ENCODE results near the gene PLCXD3.
"Not testable (repeated sequence)": the region's sequence is repeated elsewhere in the genome, so short reads cannot be mapped to it uniquely, and the experiment has no call there.

The PLCXD3 gene

DNA sequence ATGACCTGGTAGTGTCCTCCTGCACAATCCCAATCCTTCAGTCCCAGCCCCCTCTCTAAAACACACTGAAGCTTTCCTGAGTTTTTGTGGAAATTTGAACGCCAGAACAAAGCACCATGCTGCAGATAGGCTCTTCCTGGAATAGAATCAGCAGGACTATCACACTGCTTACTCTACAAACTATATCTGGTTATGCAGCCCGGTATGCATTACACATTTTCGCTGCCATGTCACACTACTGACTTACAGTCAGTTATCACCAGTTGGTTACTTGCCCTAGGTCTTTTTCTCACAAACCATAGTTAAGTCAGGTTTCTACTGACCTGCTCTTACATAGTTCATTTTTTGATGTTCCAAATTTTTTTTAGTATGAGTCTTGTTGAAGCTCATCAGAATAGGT lies 24.9 kb downstream of the PLCXD3 start:
- no peaks in the 10 kb centered on the region for H3K79me2 ChIP-seq (ENCODE audit: insufficient read depth, low read length)
- no peaks in the 10 kb centered on the region for H3K4me1 ChIP-seq (ENCODE audit: insufficient read depth, low read length, poor library complexity, severe bottlenecking)
- no peaks in the 10 kb centered on the region for H3K27me3 ChIP-seq (ENCODE audit: insufficient read depth, low read length, poor library complexity, severe bottlenecking)
- TF ChIP-seq EZH2phosphoT487 (IDR thresholded peaks at IDR 0.05; ENCODE audit: borderline replicate concordance), result no peak
- TF ChIP-seq, protein P1, sequence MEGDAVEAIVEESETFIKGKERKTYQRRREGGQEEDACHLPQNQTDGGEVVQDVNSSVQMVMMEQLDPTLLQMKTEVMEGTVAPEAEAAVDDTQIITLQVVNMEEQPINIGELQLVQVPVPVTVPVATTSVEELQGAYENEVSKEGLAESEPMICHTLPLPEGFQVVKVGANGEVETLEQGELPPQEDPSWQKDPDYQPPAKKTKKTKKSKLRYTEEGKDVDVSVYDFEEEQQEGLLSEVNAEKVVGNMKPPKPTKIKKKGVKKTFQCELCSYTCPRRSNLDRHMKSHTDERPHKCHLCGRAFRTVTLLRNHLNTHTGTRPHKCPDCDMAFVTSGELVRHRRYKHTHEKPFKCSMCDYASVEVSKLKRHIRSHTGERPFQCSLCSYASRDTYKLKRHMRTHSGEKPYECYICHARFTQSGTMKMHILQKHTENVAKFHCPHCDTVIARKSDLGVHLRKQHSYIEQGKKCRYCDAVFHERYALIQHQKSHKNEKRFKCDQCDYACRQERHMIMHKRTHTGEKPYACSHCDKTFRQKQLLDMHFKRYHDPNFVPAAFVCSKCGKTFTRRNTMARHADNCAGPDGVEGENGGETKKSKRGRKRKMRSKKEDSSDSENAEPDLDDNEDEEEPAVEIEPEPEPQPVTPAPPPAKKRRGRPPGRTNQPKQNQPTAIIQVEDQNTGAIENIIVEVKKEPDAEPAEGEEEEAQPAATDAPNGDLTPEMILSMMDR (conservative IDR thresholded peaks at IDR 0.05; ENCODE audit: low read length), result no peak
- no peaks in the 10 kb centered on the region for H4K20me1 ChIP-seq (ENCODE audit: insufficient read depth, low read length, poor library complexity, severe bottlenecking)
- H3K4me2 ChIP-seq (ENCODE audit: low read depth, low read length, poor library complexity, severe bottlenecking), result no peak overlapping the region
- no peak overlapping the region for H2AFZ ChIP-seq (ENCODE audit: low read length)
- H3K9me3 ChIP-seq (ENCODE audit: insufficient read depth, low read depth, low read length), result no peaks in the 10 kb centered on the region
- no peak overlapping the region for H3K9ac ChIP-seq (ENCODE audit: low read depth, low read length, poor library complexity, severe bottlenecking)
- H3K36me3 ChIP-seq (ENCODE audit: insufficient read depth, low read length), result no peaks in the 10 kb centered on the region
- H3K4me3 ChIP-seq (ENCODE audit: low read length, poor library complexity, severe bottlenecking), result no peak overlapping the region
- no peaks in the 10 kb centered on the region for H3F3A ChIP-seq (ENCODE audit: low read depth)
- H3K9me2 ChIP-seq (replicated peaks; ENCODE audit: low read depth, low read length), result no peaks in the 10 kb centered on the region

DNA sequence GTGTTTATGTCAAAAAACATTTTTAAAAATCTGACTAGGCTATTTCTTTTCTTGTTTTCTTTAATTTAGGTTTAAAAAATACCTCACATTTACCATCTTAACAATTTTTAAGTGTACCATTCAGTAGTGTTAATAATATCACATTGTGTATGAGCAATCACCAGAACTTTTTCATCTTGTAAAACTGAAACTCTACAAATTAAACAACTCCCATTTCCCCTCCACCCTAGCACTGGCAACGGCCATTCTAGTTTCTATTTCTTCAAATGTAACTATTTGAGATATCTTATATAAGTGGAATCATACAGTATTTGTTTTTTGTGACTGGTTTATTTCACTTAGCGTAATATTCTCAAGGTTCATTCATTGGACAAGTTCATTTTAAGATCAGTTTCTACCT lies 27.7 kb downstream of the PLCXD3 start:
- H3K27me3 ChIP-seq (ENCODE audit: insufficient read depth, low read length, poor library complexity, severe bottlenecking), result no peaks in the 10 kb centered on the region
- no peak overlapping the region for H2AFZ ChIP-seq (ENCODE audit: low read length)
- no peaks in the 10 kb centered on the region for H3K4me1 ChIP-seq (ENCODE audit: insufficient read depth, low read length, poor library complexity, severe bottlenecking)
- H3K4me3 ChIP-seq (ENCODE audit: low read length, poor library complexity, severe bottlenecking), result no peak overlapping the region
- H3K9ac ChIP-seq (ENCODE audit: low read depth, low read length, poor library complexity, severe bottlenecking), result no peak overlapping the region
- no peaks in the 10 kb centered on the region for H3K79me2 ChIP-seq (ENCODE audit: insufficient read depth, low read length)
- no peaks in the 10 kb centered on the region for H3F3A ChIP-seq (ENCODE audit: low read depth)
- no peaks in the 10 kb centered on the region for H4K20me1 ChIP-seq (ENCODE audit: insufficient read depth, low read length, poor library complexity, severe bottlenecking)
- no peak for TF ChIP-seq EZH2phosphoT487 (IDR thresholded peaks at IDR 0.05; ENCODE audit: borderline replicate concordance)
- TF ChIP-seq, protein P1 (conservative IDR thresholded peaks at IDR 0.05; ENCODE audit: low read length), result no peak
- H3K9me2 ChIP-seq (replicated peaks; ENCODE audit: low read depth, low read length), result no peaks in the 10 kb centered on the region
- no peak overlapping the region for H3K4me2 ChIP-seq (ENCODE audit: low read depth, low read length, poor library complexity, severe bottlenecking)
- no peaks in the 10 kb centered on the region for H3K9me3 ChIP-seq (ENCODE audit: insufficient read depth, low read depth, low read length)
- H3K36me3 ChIP-seq (ENCODE audit: insufficient read depth, low read length), result no peaks in the 10 kb centered on the region

DNA sequence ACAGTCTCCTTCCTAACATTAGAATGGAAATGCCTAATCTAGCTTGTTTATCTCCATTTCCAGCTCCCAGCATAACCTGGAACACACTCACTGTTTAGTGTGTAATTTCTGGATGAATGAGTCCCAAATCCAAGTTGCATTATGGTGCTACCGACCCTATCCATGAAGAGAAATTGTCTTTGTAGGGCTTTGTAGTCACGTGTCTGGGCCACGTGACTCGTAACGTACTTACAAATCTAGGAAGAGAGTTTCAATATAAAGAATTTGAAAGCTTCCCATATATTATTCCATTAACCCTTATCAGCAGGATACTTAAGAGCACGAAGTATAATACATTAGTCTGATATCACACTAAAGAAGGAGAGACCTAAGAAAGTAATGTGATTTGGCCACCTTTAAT lies 28.2 kb downstream of the PLCXD3 start:
- no peak overlapping the region for H3K9ac ChIP-seq (ENCODE audit: low read depth, low read length, poor library complexity, severe bottlenecking)
- H3K4me3 ChIP-seq (ENCODE audit: low read length, poor library complexity, severe bottlenecking), result no peak overlapping the region
- H3F3A ChIP-seq (ENCODE audit: low read depth), result no peaks in the 10 kb centered on the region
- no peaks in the 10 kb centered on the region for H3K27me3 ChIP-seq (ENCODE audit: insufficient read depth, low read length, poor library complexity, severe bottlenecking)
- no peaks in the 10 kb centered on the region for H3K36me3 ChIP-seq (ENCODE audit: insufficient read depth, low read length)
- H3K79me2 ChIP-seq (ENCODE audit: insufficient read depth, low read length), result no peaks in the 10 kb centered on the region
- TF ChIP-seq, protein P1 (conservative IDR thresholded peaks at IDR 0.05; ENCODE audit: low read length), result no peak
- TF ChIP-seq EZH2phosphoT487 (IDR thresholded peaks at IDR 0.05; ENCODE audit: borderline replicate concordance), result no peak
- no peaks in the 10 kb centered on the region for H3K9me3 ChIP-seq (ENCODE audit: insufficient read depth, low read depth, low read length)
- no peaks in the 10 kb centered on the region for H4K20me1 ChIP-seq (ENCODE audit: insufficient read depth, low read length, poor library complexity, severe bottlenecking)
- H3K4me2 ChIP-seq (ENCODE audit: low read depth, low read length, poor library complexity, severe bottlenecking), result no peak overlapping the region
- H3K9me2 ChIP-seq (replicated peaks; ENCODE audit: low read depth, low read length), result no peaks in the 10 kb centered on the region
- no peaks in the 10 kb centered on the region for H3K4me1 ChIP-seq (ENCODE audit: insufficient read depth, low read length, poor library complexity, severe bottlenecking)
- no peak overlapping the region for H2AFZ ChIP-seq (ENCODE audit: low read length)

DNA sequence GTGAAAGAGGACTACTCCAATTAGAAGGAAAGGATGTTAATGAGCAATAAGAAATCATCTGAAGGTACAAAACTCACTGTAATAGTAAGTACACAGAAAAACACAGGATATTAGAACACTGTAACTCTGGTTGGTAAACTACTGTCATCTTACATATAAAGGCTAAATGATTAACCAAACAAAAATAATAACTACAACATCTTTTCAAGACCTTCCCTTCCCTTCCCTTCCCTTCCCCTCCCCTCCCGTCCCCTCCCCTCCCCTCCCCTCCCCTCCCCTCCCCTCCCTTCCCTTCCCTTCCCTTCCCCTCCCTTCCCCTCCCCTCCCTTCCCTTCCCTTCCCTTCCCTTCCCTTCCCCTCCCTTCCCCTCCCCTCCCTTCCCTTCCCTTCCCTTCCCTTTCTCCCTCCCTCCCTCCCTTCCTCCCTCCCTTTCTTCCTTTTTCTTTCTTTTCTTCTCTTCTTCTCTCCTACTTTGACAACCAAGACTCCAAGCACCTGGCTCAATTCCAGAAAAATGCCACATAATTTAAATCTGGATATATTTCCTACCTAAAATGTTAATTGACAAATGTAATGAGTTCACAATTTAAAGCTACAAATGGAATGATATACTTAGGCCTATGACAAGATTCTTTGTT lies 38.7 kb downstream of the PLCXD3 start:
- H2AFZ ChIP-seq (ENCODE audit: low read length); H3K4me3 ChIP-seq (ENCODE audit: low read length, poor library complexity, severe bottlenecking); H3K4me2 ChIP-seq (ENCODE audit: low read depth, low read length, poor library complexity, severe bottlenecking); H3K9ac ChIP-seq (ENCODE audit: low read depth, low read length, poor library complexity, severe bottlenecking); H3K79me2 ChIP-seq (ENCODE audit: insufficient read depth, low read length); H3K9me3 ChIP-seq (ENCODE audit: insufficient read depth, low read depth, low read length); H3K4me1 ChIP-seq (ENCODE audit: insufficient read depth, low read length, poor library complexity, severe bottlenecking); H3K36me3 ChIP-seq (ENCODE audit: insufficient read depth, low read length); H4K20me1 ChIP-seq (ENCODE audit: insufficient read depth, low read length, poor library complexity, severe bottlenecking); H3K9me2 ChIP-seq (replicated peaks; ENCODE audit: low read depth, low read length); H3K27me3 ChIP-seq (ENCODE audit: insufficient read depth, low read length, poor library complexity, severe bottlenecking); H3F3A ChIP-seq (ENCODE audit: low read depth): not testable (repeated sequence)
